Measurements from ENCODE around the gene GZF1.

GRCh38 chr20:23365390-23366165, 3.6 kb downstream of the GZF1 start:
- TF ChIP-seq CTCF (IDR thresholded peaks at IDR 0.05; ENCODE audit: insufficient read depth, low read depth, low read length) = no peak
- no peak for TF ChIP-seq EZH2 (IDR thresholded peaks at IDR 0.05; ENCODE audit: insufficient read depth, low read length)

Data from astrocyte (in vitro differentiated cells and primary cell).